Measurements from ENCODE around the gene TLR9.
"Not testable (repeated sequence)": the region's sequence is repeated elsewhere in the genome, so short reads cannot be mapped to it uniquely, and the experiment has no call there.

Gene TLR9

DNA sequence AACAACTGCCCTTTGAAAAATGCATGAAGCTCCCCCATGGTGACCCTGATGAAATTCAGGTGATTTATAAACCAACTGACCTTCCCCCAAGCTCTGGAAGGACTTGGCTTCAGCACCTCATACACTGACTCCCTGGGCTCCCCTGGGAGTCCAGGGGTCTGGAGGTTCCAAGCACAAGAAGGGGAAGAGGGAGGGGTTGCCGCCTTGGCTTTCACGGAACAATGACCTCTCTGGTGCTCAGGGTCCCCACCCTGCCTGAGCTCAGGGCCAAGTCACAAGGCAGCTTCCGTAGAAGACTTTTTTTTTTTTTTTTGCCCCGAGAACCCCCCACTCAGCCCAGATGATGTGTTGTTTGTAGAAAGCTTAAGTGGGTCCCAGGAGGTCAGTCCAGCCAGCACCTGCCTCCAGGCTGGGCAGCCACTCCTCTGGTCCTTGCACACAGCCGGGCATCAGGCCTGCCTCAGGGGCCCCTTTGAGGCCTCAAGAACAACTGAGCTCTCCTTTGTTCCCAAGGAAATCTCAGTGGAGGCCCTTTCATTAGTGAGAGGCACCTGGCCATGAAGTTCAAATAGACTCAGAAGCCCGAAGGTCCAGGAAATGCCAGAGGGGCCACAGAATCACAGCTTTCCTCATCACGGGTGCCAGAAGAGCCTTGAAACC is 41.5 kb downstream of the TLR9 start:
- Histone ChIP-seq H3K36me3 (ENCODE audit: insufficient read depth, low read length) (no peaks in the 10 kb centered on the region), H3K4me1 (ENCODE audit: insufficient read depth, low read length) (no peaks in the 10 kb centered on the region), H3K9me3 (ENCODE audit: low read length) (no peaks in the 10 kb centered on the region), H3K9ac (ENCODE audit: low read length) (no peak overlapping the region), H3K4me3 (ENCODE audit: low read depth in 1 of 2, low read length in 2 of 2) (no peak overlapping the region), H3K27ac (ENCODE audit: low read depth, low read length) (no peak overlapping the region), H3K27me3 (ENCODE audit: control insufficient read depth in 1 of 2, insufficient read depth in 2 of 2, low read length in 2 of 2) (no peaks in the 10 kb centered on the region)

DNA sequence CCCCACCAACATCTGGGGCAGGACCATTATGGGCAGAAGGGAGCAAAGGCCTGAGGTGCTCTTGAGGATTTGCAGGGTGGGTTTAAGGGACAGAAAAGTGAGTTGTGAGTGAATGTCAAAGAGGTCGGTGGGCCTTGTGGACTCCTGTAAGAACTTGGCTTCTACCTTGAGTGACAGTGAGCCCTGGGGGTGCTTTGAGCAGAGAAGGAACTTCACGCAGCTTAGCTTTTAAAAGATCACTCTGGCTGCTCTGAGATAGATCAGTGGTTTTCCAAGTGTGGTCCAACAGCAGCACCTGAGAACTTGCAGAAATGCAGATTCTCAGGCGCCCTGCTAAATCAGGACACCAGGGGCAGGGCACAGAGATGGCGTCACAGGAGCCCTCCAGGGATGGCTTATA is 42.8 kb downstream of the TLR9 start:
- H3K27me3 ChIP-seq (ENCODE audit: control insufficient read depth in 1 of 2, insufficient read depth in 2 of 2, low read length in 2 of 2) = no peaks in the 10 kb centered on the region
- H3K4me1 ChIP-seq (ENCODE audit: insufficient read depth, low read length) = no peaks in the 10 kb centered on the region
- H3K36me3 ChIP-seq (ENCODE audit: insufficient read depth, low read length) = no peaks in the 10 kb centered on the region
- no peak overlapping the region for H3K27ac ChIP-seq (ENCODE audit: low read depth, low read length)
- H3K4me3 ChIP-seq (ENCODE audit: low read depth in 1 of 2, low read length in 2 of 2) = no peak overlapping the region
- no peaks in the 10 kb centered on the region for H3K9me3 ChIP-seq (ENCODE audit: low read length)
- H3K9ac ChIP-seq (ENCODE audit: low read length) = no peak overlapping the region

DNA sequence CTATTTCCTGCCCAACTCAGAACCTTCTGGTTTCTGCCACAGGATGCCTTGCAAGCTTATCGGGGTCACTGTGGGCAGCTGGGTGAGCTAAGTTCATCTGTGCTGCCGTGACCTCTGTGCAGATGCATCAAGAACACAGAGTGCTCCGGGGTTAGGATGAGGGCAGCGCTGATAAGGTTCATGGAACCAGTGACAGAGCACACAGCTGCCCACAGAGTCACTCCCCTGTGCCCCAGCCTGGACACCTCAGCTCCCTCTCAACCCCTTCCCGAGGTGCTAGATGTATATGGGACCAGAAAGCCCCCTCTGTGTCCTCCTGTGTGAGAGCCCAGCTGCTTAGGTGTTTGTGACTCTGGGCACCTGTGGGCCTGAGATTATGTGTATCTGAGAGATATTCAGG is 43.2 kb downstream of the TLR9 start:
- H3K4me3 ChIP-seq (ENCODE audit: low read depth in 1 of 2, low read length in 2 of 2) = no peak overlapping the region
- no peak overlapping the region for H3K27ac ChIP-seq (ENCODE audit: low read depth, low read length)
- H3K9ac ChIP-seq (ENCODE audit: low read length) = no peak overlapping the region
- H3K36me3 ChIP-seq (ENCODE audit: insufficient read depth, low read length) = no peaks in the 10 kb centered on the region
- no peaks in the 10 kb centered on the region for H3K9me3 ChIP-seq (ENCODE audit: low read length)
- no peaks in the 10 kb centered on the region for H3K4me1 ChIP-seq (ENCODE audit: insufficient read depth, low read length)
- H3K27me3 ChIP-seq (ENCODE audit: control insufficient read depth in 1 of 2, insufficient read depth in 2 of 2, low read length in 2 of 2) = no peaks in the 10 kb centered on the region

DNA sequence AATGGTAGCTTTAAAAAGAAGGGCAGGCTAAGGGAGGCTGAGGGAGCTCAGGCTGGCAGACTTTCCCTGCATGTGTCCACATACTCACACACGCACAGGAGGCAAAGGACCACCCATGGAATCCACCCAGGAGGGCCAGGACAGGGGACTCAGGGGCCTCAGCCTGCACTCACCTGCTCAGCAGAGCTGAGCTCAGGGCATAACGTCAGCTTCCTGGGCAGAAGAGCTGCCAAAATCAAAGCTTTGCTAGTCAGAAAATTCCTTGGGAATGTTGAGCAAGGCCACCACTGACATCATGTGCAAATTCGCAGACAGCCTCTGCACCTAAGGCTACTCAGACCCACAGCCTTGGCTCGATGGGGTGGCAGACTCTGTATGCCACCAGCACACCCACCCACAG is 43.9 kb downstream of the TLR9 start:
- no peaks in the 10 kb centered on the region for H3K36me3 ChIP-seq (ENCODE audit: insufficient read depth, low read length)
- no peak overlapping the region for H3K27ac ChIP-seq (ENCODE audit: low read depth, low read length)
- H3K4me3 ChIP-seq (ENCODE audit: low read depth in 1 of 2, low read length in 2 of 2) = no peak overlapping the region
- no peaks in the 10 kb centered on the region for H3K27me3 ChIP-seq (ENCODE audit: control insufficient read depth in 1 of 2, insufficient read depth in 2 of 2, low read length in 2 of 2)
- no peak overlapping the region for H3K9ac ChIP-seq (ENCODE audit: low read length)
- H3K9me3 ChIP-seq (ENCODE audit: low read length) = no peaks in the 10 kb centered on the region
- H3K4me1 ChIP-seq (ENCODE audit: insufficient read depth, low read length) = no peaks in the 10 kb centered on the region

DNA sequence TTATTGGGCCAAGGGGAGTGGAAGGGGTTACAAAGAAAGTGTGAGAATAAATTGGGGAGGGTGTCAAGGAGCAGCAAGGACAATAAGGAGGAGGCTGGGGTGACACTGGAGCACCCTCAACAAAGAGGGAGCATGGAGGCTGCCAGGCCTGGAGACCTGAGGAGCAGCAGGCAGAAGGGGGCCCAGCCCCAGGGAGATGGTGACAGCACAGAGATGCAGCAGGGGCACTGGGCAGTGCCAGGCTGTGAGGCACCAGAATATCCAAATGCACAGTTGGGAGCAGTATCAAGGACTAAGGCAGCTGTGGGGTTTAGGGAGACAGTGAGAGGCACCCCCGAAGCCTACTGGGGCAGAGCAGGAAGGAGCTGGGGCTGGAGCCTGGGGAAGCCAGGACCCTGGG is 46.9 kb downstream of the TLR9 start:
- Histone ChIP-seq H3K4me3 (ENCODE audit: low read depth in 1 of 2, low read length in 2 of 2) (no peak overlapping the region), H3K27me3 (ENCODE audit: control insufficient read depth in 1 of 2, insufficient read depth in 2 of 2, low read length in 2 of 2) (no peaks in the 10 kb centered on the region), H3K9ac (ENCODE audit: low read length) (no peak overlapping the region), H3K4me1 (ENCODE audit: insufficient read depth, low read length) (no peaks in the 10 kb centered on the region), H3K36me3 (ENCODE audit: insufficient read depth, low read length) (no peaks in the 10 kb centered on the region), H3K27ac (ENCODE audit: low read depth, low read length) (no peak overlapping the region), H3K9me3 (ENCODE audit: low read length) (no peaks in the 10 kb centered on the region)

DNA sequence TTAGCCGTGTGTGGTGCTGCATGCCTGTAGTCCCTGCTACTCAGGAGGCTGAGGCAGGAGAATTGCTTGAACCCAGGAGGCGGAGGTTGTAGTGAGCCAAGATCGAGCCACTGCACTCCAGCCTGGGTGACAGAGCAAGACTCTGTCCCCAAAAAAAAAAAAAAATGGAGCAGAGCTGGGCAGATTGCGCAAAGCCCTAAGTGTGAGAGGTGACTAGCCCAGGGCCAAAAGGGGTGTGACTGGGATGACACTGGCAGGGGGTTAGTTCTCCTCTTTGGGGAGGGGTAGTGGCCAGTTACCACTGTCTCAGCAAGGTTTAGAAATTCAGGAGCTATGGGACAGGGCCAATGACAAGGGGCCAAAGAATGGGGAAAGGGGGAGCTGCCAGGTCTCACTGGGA is 47.3 kb downstream of the TLR9 start:
- H3K27me3 ChIP-seq (ENCODE audit: control insufficient read depth in 1 of 2, insufficient read depth in 2 of 2, low read length in 2 of 2); H3K36me3 ChIP-seq (ENCODE audit: insufficient read depth, low read length); H3K27ac ChIP-seq (ENCODE audit: low read depth, low read length); H3K9ac ChIP-seq (ENCODE audit: low read length); H3K9me3 ChIP-seq (ENCODE audit: low read length); H3K4me3 ChIP-seq (ENCODE audit: low read depth in 1 of 2, low read length in 2 of 2); H3K4me1 ChIP-seq (ENCODE audit: insufficient read depth, low read length): not testable (repeated sequence)

DNA sequence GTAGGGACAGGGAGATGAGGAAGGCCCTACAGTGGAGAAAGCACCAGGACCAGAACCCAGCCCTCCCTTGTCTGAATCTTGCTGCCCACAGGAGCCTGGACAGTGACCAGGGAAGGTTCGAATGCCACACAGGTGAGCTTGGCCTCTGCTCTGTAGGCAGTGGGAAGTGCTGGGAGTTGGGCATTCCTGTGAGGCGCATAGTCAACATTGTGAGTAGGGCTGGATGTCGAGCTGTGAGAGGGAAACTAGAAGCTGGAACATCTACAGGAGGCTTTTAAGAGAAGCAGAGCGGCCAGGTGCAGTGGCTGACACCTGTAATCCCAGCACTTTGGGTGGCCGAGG is 47.8 kb downstream of the TLR9 start:
- Histone ChIP-seq H3K9ac (ENCODE audit: low read length) (no peak overlapping the region), H3K36me3 (ENCODE audit: insufficient read depth, low read length) (no peaks in the 10 kb centered on the region), H3K4me1 (ENCODE audit: insufficient read depth, low read length) (no peaks in the 10 kb centered on the region), H3K4me3 (ENCODE audit: low read depth in 1 of 2, low read length in 2 of 2) (no peak overlapping the region), H3K9me3 (ENCODE audit: low read length) (no peaks in the 10 kb centered on the region), H3K27me3 (ENCODE audit: control insufficient read depth in 1 of 2, insufficient read depth in 2 of 2, low read length in 2 of 2) (no peaks in the 10 kb centered on the region), H3K27ac (ENCODE audit: low read depth, low read length) (no peak overlapping the region)

DNA sequence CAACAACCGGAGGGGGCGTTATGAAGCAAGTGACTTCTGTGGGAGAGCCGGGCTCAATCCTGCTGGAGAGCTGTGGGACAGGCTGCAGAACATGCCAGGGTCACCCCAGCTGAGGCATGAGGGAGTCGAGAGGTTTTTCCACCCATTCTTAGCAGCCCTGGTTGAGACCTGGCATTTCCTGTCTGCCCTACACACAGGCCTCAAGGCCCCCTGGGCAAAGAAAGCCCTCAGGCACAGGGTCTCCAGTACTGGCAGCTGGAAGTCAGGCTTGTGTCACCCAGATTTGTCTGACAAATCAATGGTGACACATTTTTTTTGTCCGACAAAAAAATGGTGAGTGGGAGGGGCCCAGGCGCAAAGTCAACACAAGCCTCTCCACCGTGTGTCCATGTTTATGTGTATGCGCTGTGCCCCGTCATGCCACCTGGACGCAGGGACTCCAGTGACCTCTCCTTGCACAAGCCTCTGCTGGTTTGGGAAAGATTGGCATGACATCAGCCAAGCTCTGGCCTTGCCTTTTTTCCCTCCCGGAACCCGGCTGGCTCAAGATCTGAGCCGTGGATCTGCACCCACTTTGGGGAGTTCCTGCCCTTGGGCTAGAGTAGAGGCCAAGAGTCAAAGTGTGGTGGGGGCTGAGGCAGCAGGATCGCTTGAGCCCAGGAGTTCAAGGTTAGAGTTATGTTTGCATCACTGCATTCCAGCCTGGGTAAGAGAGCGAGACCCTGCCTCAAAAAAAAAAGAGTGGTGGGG is 48.3 kb downstream of the TLR9 start:
- Histone ChIP-seq H3K27me3 (ENCODE audit: control insufficient read depth in 1 of 2, insufficient read depth in 2 of 2, low read length in 2 of 2) (no peaks in the 10 kb centered on the region), H3K36me3 (ENCODE audit: insufficient read depth, low read length) (no peaks in the 10 kb centered on the region), H3K4me3 (ENCODE audit: low read depth in 1 of 2, low read length in 2 of 2) (no peak overlapping the region), H3K27ac (ENCODE audit: low read depth, low read length) (no peak overlapping the region), H3K9me3 (ENCODE audit: low read length) (no peaks in the 10 kb centered on the region), H3K9ac (ENCODE audit: low read length) (no peak overlapping the region), H3K4me1 (ENCODE audit: insufficient read depth, low read length) (no peaks in the 10 kb centered on the region)

DNA sequence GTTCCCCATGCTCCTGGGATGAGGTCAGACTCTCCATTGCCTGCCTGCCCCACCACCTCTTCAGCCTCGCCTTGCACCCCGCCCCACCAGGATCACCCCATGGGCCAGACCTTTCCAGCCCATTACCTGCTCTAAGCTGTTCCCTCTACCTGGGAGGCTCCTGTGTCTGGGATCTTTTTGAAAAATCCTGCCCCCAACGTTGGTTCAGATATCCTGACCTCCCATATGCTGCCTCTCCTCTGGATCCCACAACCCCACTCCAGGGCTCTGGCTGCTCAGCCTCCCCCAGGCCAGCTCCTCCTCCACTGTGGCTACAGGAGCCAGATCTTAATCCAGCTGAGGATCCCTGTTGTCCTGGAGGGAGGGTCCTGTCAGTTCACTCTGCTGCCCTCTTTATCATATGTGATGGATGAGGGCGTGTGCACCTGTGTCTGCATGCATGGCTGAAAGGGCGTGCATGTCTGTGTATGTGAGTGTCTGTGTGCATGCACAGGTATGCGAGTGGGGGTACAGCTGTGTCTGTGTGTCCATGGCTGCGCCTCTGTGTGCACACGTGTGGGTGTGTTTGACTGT is 49.2 kb downstream of the TLR9 start:
- Histone ChIP-seq H3K27me3 (ENCODE audit: control insufficient read depth in 1 of 2, insufficient read depth in 2 of 2, low read length in 2 of 2) (no peaks in the 10 kb centered on the region), H3K9ac (ENCODE audit: low read length) (no peak overlapping the region), H3K9me3 (ENCODE audit: low read length) (no peaks in the 10 kb centered on the region), H3K4me1 (ENCODE audit: insufficient read depth, low read length) (no peaks in the 10 kb centered on the region), H3K27ac (ENCODE audit: low read depth, low read length) (no peak overlapping the region), H3K4me3 (ENCODE audit: low read depth in 1 of 2, low read length in 2 of 2) (no peak overlapping the region), H3K36me3 (ENCODE audit: insufficient read depth, low read length) (no peaks in the 10 kb centered on the region)

DNA sequence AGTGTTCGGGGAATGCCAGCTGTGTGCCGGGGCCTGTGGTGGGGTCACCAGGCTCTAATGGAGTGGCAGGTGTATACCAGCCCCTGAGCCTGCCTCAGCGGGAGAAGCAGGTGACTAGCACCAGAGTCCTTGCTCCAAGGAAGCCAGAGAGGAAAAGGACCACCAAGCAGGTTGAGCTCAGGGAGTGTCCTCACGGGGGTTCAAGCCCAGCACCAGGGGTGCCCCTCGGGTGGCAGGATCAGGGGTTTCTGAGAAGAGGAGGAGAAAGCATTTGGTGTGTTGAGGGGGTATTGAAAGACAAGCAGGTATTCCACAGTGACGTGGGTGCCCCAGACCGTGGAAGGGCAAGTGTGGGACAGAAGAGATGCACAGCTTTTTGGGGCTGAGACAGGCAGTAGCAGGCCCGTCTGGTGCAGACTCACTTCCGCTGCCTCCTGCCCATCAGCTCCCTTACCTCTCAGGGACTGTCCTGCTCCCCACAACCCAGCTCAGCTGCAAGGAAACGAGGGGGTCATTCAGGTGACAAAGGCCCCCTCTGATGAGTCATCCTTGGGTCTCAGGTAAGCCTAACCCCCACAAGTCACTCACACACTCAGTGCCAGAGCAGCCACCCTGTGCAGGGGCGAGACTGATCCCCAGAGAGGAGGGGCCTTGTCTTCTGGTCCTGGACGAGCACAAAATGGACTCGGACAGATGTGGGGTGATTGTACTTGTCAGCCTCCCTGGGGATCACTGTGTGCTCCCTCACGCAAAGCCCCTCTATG is 49.8 kb downstream of the TLR9 start:
- Histone ChIP-seq H3K4me1 (ENCODE audit: insufficient read depth, low read length) (no peaks in the 10 kb centered on the region), H3K27ac (ENCODE audit: low read depth, low read length) (no peak overlapping the region), H3K9me3 (ENCODE audit: low read length) (no peaks in the 10 kb centered on the region), H3K4me3 (ENCODE audit: low read depth in 1 of 2, low read length in 2 of 2) (no peak overlapping the region), H3K36me3 (ENCODE audit: insufficient read depth, low read length) (no peaks in the 10 kb centered on the region), H3K27me3 (ENCODE audit: control insufficient read depth in 1 of 2, insufficient read depth in 2 of 2, low read length in 2 of 2) (no peaks in the 10 kb centered on the region), H3K9ac (ENCODE audit: low read length) (no peak overlapping the region)

DNA sequence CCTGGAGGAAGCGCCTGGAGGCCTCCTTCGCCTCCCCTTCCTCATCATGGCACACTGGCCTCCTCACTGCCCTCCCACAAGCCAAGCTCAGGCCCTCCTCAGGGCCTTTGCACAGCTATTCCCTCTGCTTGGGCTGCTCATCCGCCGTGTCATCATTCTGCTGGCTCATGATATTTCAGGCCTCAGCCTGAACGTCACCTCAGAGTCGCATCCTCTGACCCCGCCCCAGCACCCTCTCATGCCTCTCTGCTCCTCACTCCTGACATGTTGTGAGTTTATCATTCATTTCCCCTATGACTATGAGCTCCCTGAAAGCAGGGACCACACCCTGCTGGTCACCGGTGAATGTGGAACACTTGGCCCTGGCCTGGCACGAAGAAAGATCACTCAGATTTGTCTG is 50.5 kb downstream of the TLR9 start:
- H3K4me1 ChIP-seq (ENCODE audit: insufficient read depth, low read length) = no peaks in the 10 kb centered on the region
- H3K9me3 ChIP-seq (ENCODE audit: low read length) = no peaks in the 10 kb centered on the region
- no peak overlapping the region for H3K27ac ChIP-seq (ENCODE audit: low read depth, low read length)
- H3K36me3 ChIP-seq (ENCODE audit: insufficient read depth, low read length) = no peaks in the 10 kb centered on the region
- H3K27me3 ChIP-seq (ENCODE audit: control insufficient read depth in 1 of 2, insufficient read depth in 2 of 2, low read length in 2 of 2) = no peaks in the 10 kb centered on the region
- no peak overlapping the region for H3K4me3 ChIP-seq (ENCODE audit: low read depth in 1 of 2, low read length in 2 of 2)
- no peak overlapping the region for H3K9ac ChIP-seq (ENCODE audit: low read length)

All from muscle layer of colon (tissue), 2 donors.